Left lung (tissue), 10 donors: ENCODE results near the gene C11orf52. TPM values are rescaled to one million over a fixed set of nuclear protein-coding genes. Genes with fewer than 3 reads are reported as not detected.
A peak's percentile ranks its signal among the peaks of the same experiment; 100 is the strongest.

Source experiments
- ATAC-seq: fragments of 200-7000 bp; cut with Tn5 transposase; one replicate; pipeline ENCODE4 v1.9.1; 2020; ENCODE audit warnings: moderate library complexity
- DNase-seq, 4 donors: peaks; one replicate each; pipeline ENCODE4 v3.0.0-alpha.2; 2013 to 2020
- H3K27ac ChIP-seq, 2 donors: fragments of 200-600 bp; sonication (generic) in 1 of 2; one replicate each; pipeline versions ENCODE4 v1.5.0 to v1.8.0; 2020 to 2021
- H3K27me3 ChIP-seq, 2 donors: fragments of 200-600 bp; sonication (generic) in 1 of 2; one replicate each; pipeline versions ENCODE4 v1.5.0 to v1.8.0; 2020 to 2021
- H3K36me3 ChIP-seq, 2 donors: fragments of 200-600 bp; sonication (generic) in 1 of 2; one replicate each; pipeline versions ENCODE4 v1.5.0 to v1.8.0; 2020 to 2021
- H3K4me1 ChIP-seq, 2 donors: fragments of 200-600 bp; one replicate each; pipeline ENCODE4 v1.8.0; 2021
- H3K4me3 ChIP-seq, 2 donors: fragments of 200-600 bp; sonication (generic) in 1 of 2; one replicate each; pipeline versions ENCODE4 v1.5.0 to v1.8.0; 2020 to 2021; ENCODE audit warnings: mild to moderate bottlenecking in 1 of 2
- H3K9me3 ChIP-seq, 2 donors: fragments of 200-600 bp; sonication (generic) in 1 of 2; one replicate each; pipeline versions ENCODE4 v1.5.0 to v1.8.0; 2020 to 2021
- CTCF ChIP-seq, 2 donors: fragments of 200-600 bp; sonication (generic) in 1 of 2; IDR thresholded peaks; one replicate each; pipeline versions ENCODE4 v1.5.0 to v1.8.0; 2021; ENCODE audit warnings: antibody characterized with exemption in 2 of 2
- intact Hi-C, 2 donors: fragments of 100-400 bp; cut with DNase I; formaldehyde crosslinking; loops; one replicate each; pipeline versions ENCODE4 v1.11.2 to v1.14.2; 2022
- polyA plus RNA-seq, 6 donors: library from polyadenylated mRNA; unstranded; fragments of 120-200 nt; gene quantifications; one replicate each; pipeline ENCODE4 v1.2.1, GENCODE V29; 2013; ENCODE audit not compliant: insufficient read length in 6 of 6
- total RNA-seq, 2 donors: library from RNA; stranded (reverse); fragmentation: NEBNext Ultra II Directional; extraction: Animal tissue kit (Norgen Biotek cat#: 25700); gene quantifications; one replicate each; pipeline ENCODE4 v1.2.1, GENCODE V29; 2021
- donor health status: DM: no; HTN: yes; CAD: no.
- donor health status: DM: no; HTN: no; CAD: no.

Gene C11orf52
- total and polyA plus RNA-seq, 8 donors, result 5.7 to 15.6 (median 9.1) TPM

- Histone ChIP-seq H3K4me3 (peak overlapping the region in 1 of 2 donors; percentile 62), H3K27me3 (no peaks in the 10 kb centered on the region), H3K9me3 (no peaks in the 10 kb centered on the region), H3K27ac (no peak overlapping the region), H3K36me3 (no peaks in the 10 kb centered on the region), H3K4me1 (peaks cover 13 to 40% of the 10 kb centered on the region in 2 donors)
- DNase-seq (no peak), ATAC-seq (peak; percentile 34)
- no peak for TF ChIP-seq CTCF (IDR thresholded peaks at IDR 0.05)
- intact Hi-C loops, result loop anchor here in 1 of 2 donors (5.0 kb wide), 1 partner anchor 39 kb away; no protein-coding TSS in a partner anchor
Measured at GRCh38 chr11:111938687-111939160, 20.0 kb downstream of the C11orf52 start.

GRCh38 chr11:111939836-111940604 is 21.3 kb downstream of the C11orf52 start:
- intact Hi-C loops, result loop anchor here in 1 of 2 donors (5.0 kb wide), 1 partner anchor 37 kb away; no protein-coding TSS in a partner anchor
- H3K36me3 ChIP-seq, result no peaks in the 10 kb centered on the region
- no peak overlapping the region for H3K4me3 ChIP-seq

GRCh38 chr11:111941963-111942362 is 23.2 kb downstream of the C11orf52 start:
- Histone ChIP-seq H3K9me3 (no peaks in the 10 kb centered on the region), H3K36me3 (no peaks in the 10 kb centered on the region), H3K27ac (no peak overlapping the region), H3K27me3 (no peaks in the 10 kb centered on the region), H3K4me1 (peaks cover 14 to 26% of the 10 kb centered on the region in 2 donors), H3K4me3 (no peak overlapping the region)
- intact Hi-C loops, result no loop called here
- no peak for TF ChIP-seq CTCF (IDR thresholded peaks at IDR 0.05)
- ATAC-seq (no peak), DNase-seq (no peak)

More at GRCh38 chr11:111939836-111940604, 21.3 kb downstream of the C11orf52 start:
- no peak overlapping the region for H3K27ac ChIP-seq
- ATAC-seq (no peak), DNase-seq (no peak)
- H3K27me3 ChIP-seq, result no peaks in the 10 kb centered on the region
- no peaks in the 10 kb centered on the region for H3K9me3 ChIP-seq
- TF ChIP-seq CTCF (IDR thresholded peaks at IDR 0.05), result no peak
- peaks cover 20 to 38% of the 10 kb centered on the region in 2 donors for H3K4me1 ChIP-seq

- ATAC-seq (no peak), DNase-seq (no peak)
- H3K36me3 ChIP-seq, result no peaks in the 10 kb centered on the region
- TF ChIP-seq CTCF (IDR thresholded peaks at IDR 0.05), result no peak
- intact Hi-C loops, result no loop called here
- no peaks in the 10 kb centered on the region for H3K9me3 ChIP-seq
- no peaks in the 10 kb centered on the region for H3K27me3 ChIP-seq
- H3K4me3 ChIP-seq, result no peak overlapping the region
- no peak overlapping the region for H3K27ac ChIP-seq
- peaks cover 9 to 18% of the 10 kb centered on the region in 2 donors for H3K4me1 ChIP-seq
Measured at GRCh38 chr11:111942829-111943228, 24.1 kb downstream of the C11orf52 start.

GRCh38 chr11:111944139-111944538 is 25.4 kb downstream of the C11orf52 start:
- TF ChIP-seq CTCF (IDR thresholded peaks at IDR 0.05), result no peak
- intact Hi-C loops, result no loop called here
- peak; percentile 74 for ATAC-seq

More at GRCh38 chr11:111944139-111944538, 25.4 kb downstream of the C11orf52 start:
- Histone ChIP-seq H3K9me3 (no peaks in the 10 kb centered on the region), H3K4me3 (no peak overlapping the region), H3K27ac (peak overlapping the region; percentile 28 to 59), H3K4me1 (peaks cover 5 to 7% of the 10 kb centered on the region in 2 donors), H3K27me3 (no peaks in the 10 kb centered on the region), H3K36me3 (no peaks in the 10 kb centered on the region)
- peak in 1 of 4 donors; percentile 30 for DNase-seq
